Upper lobe of right lung (tissue), 1 donor: Measurements from ENCODE around the gene PPM1H. TPM values are rescaled to one million over a fixed set of nuclear protein-coding genes. Genes with fewer than 3 reads are reported as not detected.

Source experiments
- ATAC-seq: fragments of 200-7000 bp; cut with Tn5 transposase; one replicate; pipeline ENCODE4 v1.9.1; 2020; ENCODE audit warnings: mild to moderate bottlenecking, moderate library complexity
- DNase-seq: peaks from one replicate; pipeline ENCODE4 v3.0.0-alpha.2; 2020
- H3K27ac ChIP-seq: fragments of 200-600 bp; one replicate; pipeline ENCODE4 v1.8.0; 2022
- H3K27me3 ChIP-seq: fragments of 200-600 bp; one replicate; pipeline ENCODE4 v1.8.0; 2022; ENCODE audit warnings: mild to moderate bottlenecking
- H3K36me3 ChIP-seq: fragments of 200-600 bp; one replicate; pipeline ENCODE4 v1.8.0; 2022
- H3K4me1 ChIP-seq: fragments of 200-600 bp; one replicate; pipeline ENCODE4 v1.8.0; 2022
- H3K4me3 ChIP-seq: fragments of 200-600 bp; one replicate; pipeline ENCODE4 v1.8.0; 2022; ENCODE audit warnings: mild to moderate bottlenecking
- H3K9me3 ChIP-seq: fragments of 200-600 bp; one replicate; pipeline ENCODE4 v1.8.0; 2022
- intact Hi-C: fragments of 100-400 bp; cut with DNase I; formaldehyde crosslinking; loops from one replicate; pipeline ENCODE4 v1.11.0; 2022
- total RNA-seq: library from RNA; stranded (reverse); fragmentation: NEBNext Ultra II Directional; extraction: Animal tissue kit (Norgen Biotek cat#: 25700); gene quantifications from one replicate; pipeline ENCODE4 v1.2.1, GENCODE V29; 2021
- TF ChIP-seq, protein P1 (sequence below): fragments of 200-600 bp; IDR thresholded peaks from one replicate; pipeline ENCODE4 v1.8.0; 2022; ENCODE audit warnings: antibody characterized with exemption
- donor health status: DM: no; HTN: yes; CAD: no; lungs with severe emphysema.

PPM1H gene
- total RNA-seq, 1 donor from 2014 or later = 8.0 TPM

DNA sequence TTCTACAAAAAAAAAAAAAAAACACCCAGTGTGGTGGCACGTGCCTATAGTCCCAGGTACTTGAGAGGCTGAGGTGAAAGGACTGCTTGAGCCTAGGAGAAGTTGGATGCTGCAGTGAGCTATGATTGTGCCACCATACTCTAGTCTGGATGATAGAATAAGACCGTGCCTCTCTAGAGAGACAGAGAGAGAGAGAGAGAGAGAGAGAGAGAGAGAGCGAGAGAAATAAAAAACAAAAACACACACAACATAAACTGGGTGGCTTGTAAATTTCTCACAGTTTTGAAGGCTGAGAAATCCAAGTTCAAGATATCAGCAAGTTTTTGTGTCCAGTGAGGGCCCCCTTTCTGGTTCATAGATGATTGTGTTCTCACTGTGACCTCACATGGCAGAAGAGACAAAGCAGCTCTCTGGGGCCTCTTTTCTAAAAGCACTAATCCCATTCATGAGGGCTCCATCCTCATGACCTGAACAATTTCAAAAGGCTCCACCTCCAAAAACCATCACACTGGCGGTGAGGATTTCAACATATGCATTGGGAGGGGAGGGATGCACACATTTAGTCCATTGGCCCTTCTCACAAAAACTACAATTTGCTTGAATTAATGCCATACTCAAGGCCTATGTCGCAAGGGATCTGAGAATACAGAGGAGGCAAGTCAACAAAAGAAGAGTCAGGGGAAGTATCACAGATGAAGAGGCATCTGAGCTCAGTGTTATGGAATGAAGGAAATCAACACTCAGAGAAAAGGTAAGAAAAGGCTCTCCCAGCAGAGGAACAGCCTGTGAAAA lies 94.9 kb downstream of the PPM1H start:
- no peak for DNase-seq
- Histone ChIP-seq H3K36me3 (no peaks in the 10 kb centered on the region), H3K27ac (no peak overlapping the region), H3K4me3 (no peak overlapping the region), H3K9me3 (no peaks in the 10 kb centered on the region), H3K4me1 (peaks cover 12% of the 10 kb centered on the region), H3K27me3 (no peaks in the 10 kb centered on the region)
- TF ChIP-seq, protein P1, sequence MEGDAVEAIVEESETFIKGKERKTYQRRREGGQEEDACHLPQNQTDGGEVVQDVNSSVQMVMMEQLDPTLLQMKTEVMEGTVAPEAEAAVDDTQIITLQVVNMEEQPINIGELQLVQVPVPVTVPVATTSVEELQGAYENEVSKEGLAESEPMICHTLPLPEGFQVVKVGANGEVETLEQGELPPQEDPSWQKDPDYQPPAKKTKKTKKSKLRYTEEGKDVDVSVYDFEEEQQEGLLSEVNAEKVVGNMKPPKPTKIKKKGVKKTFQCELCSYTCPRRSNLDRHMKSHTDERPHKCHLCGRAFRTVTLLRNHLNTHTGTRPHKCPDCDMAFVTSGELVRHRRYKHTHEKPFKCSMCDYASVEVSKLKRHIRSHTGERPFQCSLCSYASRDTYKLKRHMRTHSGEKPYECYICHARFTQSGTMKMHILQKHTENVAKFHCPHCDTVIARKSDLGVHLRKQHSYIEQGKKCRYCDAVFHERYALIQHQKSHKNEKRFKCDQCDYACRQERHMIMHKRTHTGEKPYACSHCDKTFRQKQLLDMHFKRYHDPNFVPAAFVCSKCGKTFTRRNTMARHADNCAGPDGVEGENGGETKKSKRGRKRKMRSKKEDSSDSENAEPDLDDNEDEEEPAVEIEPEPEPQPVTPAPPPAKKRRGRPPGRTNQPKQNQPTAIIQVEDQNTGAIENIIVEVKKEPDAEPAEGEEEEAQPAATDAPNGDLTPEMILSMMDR = no peak
- no peak for ATAC-seq
- intact Hi-C loops = no loop called here

DNA sequence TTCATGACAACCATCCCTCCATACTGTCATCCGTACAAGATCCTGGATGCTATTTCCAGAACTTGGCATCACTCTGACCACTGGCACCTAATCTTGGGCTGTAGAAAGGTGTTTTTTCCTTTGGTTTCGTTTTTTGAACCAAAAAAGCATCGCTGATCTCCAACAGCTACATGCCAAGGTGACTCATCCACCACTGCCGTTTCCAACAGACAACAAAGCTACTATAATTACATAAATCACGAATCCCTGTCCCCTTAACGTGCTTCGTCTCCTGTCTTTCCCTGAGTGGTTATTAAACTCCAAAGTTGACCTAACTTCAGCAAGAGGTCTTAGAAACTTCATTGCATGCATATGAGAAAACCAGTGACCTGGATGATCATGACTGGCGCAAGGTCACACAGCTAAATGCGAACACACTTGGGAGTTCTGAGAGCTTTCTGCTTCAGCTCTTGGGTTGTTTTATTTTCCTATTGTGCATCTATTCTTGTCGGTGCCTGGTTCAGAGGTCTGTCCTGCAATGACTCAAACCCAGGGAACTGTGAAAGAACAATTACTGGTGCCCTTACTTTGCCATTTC lies 99.9 kb downstream of the PPM1H start:
- no peak overlapping the region for H3K4me3 ChIP-seq

DNA sequence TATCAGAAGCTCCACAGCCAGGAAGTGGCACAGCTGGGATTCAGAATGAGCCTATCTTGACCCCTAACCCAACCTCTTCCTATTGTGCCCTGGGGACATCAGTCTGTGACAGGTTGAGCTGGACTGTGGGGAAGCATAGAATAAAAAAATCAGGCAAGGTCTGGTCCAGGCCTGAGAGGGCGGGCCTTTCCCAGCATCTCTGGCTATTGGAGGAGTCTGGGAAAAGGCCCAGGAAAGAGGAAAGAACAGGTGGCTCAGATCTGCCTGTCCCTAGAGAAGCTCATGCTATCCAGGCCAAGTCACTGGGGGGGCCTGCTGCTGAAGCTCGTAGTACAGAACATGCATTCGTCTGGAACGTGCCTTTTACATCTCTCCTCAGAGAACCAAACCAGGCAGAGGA lies 100.5 kb downstream of the PPM1H start:
- H3K27me3 ChIP-seq = no peaks in the 10 kb centered on the region
- TF ChIP-seq, protein P1 = no peak
- ATAC-seq = no peak
- intact Hi-C loops = no loop called here
- H3K27ac ChIP-seq = no peak overlapping the region
- H3K4me3 ChIP-seq = no peak overlapping the region
- DNase-seq = no peak
- H3K4me1 ChIP-seq = no peaks in the 10 kb centered on the region
- no peaks in the 10 kb centered on the region for H3K9me3 ChIP-seq
- no peaks in the 10 kb centered on the region for H3K36me3 ChIP-seq

More for the DNA sequence above, 99.9 kb downstream of the PPM1H start:
- TF ChIP-seq, protein P1 = no peak
- H3K9me3 ChIP-seq = no peaks in the 10 kb centered on the region
- H3K36me3 ChIP-seq = no peaks in the 10 kb centered on the region
- DNase-seq (no peak), ATAC-seq (no peak)
- no peaks in the 10 kb centered on the region for H3K4me1 ChIP-seq
- no peak overlapping the region for H3K27ac ChIP-seq
- H3K27me3 ChIP-seq = no peaks in the 10 kb centered on the region
- intact Hi-C loops = no loop called here

DNA sequence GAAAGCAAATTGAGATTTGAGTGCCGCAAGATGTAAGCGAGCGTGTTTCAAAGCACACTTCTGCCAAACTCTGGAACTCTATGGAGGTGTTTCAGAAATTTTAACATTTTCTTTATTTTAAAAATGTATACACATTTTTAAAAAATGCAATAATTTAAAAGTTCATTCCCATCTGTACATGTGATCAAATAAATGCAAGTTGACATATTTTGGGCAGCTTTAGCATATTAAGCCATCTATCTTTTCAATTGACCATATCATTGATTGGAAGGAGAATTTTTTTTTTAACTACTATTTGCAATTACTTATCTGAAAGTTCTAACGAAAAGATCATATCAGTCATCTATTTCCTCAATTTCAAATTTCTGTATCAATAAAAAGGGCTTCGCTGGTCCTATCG lies 101.3 kb downstream of the PPM1H start:
- TF ChIP-seq, protein P1 = no peak

GRCh38 chr12:62832558-62832957 lies 102.4 kb downstream of the PPM1H start:
- Histone ChIP-seq H3K36me3 (no peaks in the 10 kb centered on the region), H3K27ac (no peak overlapping the region), H3K27me3 (no peaks in the 10 kb centered on the region), H3K4me3 (no peak overlapping the region), H3K4me1 (no peaks in the 10 kb centered on the region), H3K9me3 (no peaks in the 10 kb centered on the region)
- no peak for ATAC-seq
- DNase-seq = no peak
- TF ChIP-seq, protein P1 = no peak
- intact Hi-C loops = no loop called here

More for the DNA sequence above, 101.3 kb downstream of the PPM1H start:
- H3K36me3 ChIP-seq = no peaks in the 10 kb centered on the region
- intact Hi-C loops = no loop called here
- DNase-seq = no peak
- no peak for ATAC-seq
- no peaks in the 10 kb centered on the region for H3K9me3 ChIP-seq
- no peaks in the 10 kb centered on the region for H3K4me1 ChIP-seq
- H3K27ac ChIP-seq = no peak overlapping the region
- no peaks in the 10 kb centered on the region for H3K27me3 ChIP-seq
- H3K4me3 ChIP-seq = no peak overlapping the region
